GM19023 (cell line): ENCODE results near the gene LTB4R2.
A peak's percentile ranks its signal among the peaks of the same experiment; 100 is the strongest.
"Not testable (repeated sequence)": the region's sequence is repeated elsewhere in the genome, so short reads cannot be mapped to it uniquely, and the experiment has no call there.

Experiments used
- ATAC-seq: cut with Tn5 transposase; IDR thresholded peaks from one replicate; pipeline ENCODE4 v1.9.1; 2021; ENCODE audit warnings: mild to moderate bottlenecking, moderate library complexity; ENCODE audit not compliant: unreplicated experiment

The LTB4R2 gene

GRCh38 chr14:24317141-24317928 is 7.4 kb downstream of the LTB4R2 start:
- no peak for ATAC-seq

- ATAC-seq, result no peak
Observed at GRCh38 chr14:24321212-24321975, 11.5 kb downstream of the LTB4R2 start.

GRCh38 chr14:24322672-24323071 is 12.7 kb downstream of the LTB4R2 start:
- ATAC-seq, result no peak

- no peak for ATAC-seq
Observed at GRCh38 chr14:24323341-24323740, 13.4 kb downstream of the LTB4R2 start.

- no peak for ATAC-seq
Observed at GRCh38 chr14:24324024-24324423, 14.1 kb downstream of the LTB4R2 start.

- no peak for ATAC-seq
Observed at GRCh38 chr14:24325041-24325530, 15.1 kb downstream of the LTB4R2 start.

- ATAC-seq, result no peak
Observed at GRCh38 chr14:24325963-24326362, 16.0 kb downstream of the LTB4R2 start.

GRCh38 chr14:24327303-24327702 is 17.4 kb downstream of the LTB4R2 start:
- no peak for ATAC-seq

GRCh38 chr14:24327914-24328313 is 18.0 kb downstream of the LTB4R2 start:
- not testable (repeated sequence) for ATAC-seq

- no peak for ATAC-seq
Observed at GRCh38 chr14:24329073-24329663, 19.2 kb downstream of the LTB4R2 start.

GRCh38 chr14:24329736-24330135 is 19.8 kb downstream of the LTB4R2 start:
- ATAC-seq, result no peak

GRCh38 chr14:24330973-24331674 is 21.2 kb downstream of the LTB4R2 start:
- ATAC-seq, result no peak

- no peak for ATAC-seq
Observed at GRCh38 chr14:24331731-24332267, 21.9 kb downstream of the LTB4R2 start.

- peak; percentile 73 for ATAC-seq
Observed at GRCh38 chr14:24332268-24332993, 22.5 kb downstream of the LTB4R2 start.

GRCh38 chr14:24334431-24335291 is 24.7 kb downstream of the LTB4R2 start, which contains the start of gene ADCY4:
Gene ADCY4 (minus strand): TSS chr14:24335071. CDS start chr14:24334652, 419 bp downstream.
- ATAC-seq, result no peak

GRCh38 chr14:24335461-24336171 is 25.7 kb downstream of the LTB4R2 start:
- ATAC-seq, result no peak

GRCh38 chr14:24337144-24337823 is 27.3 kb downstream of the LTB4R2 start:
- no peak for ATAC-seq

- ATAC-seq, result no peak
Observed at GRCh38 chr14:24337824-24338175, 27.9 kb downstream of the LTB4R2 start.
